ENCODE data around the gene IMPA2.

IMPA2 gene

DNA sequence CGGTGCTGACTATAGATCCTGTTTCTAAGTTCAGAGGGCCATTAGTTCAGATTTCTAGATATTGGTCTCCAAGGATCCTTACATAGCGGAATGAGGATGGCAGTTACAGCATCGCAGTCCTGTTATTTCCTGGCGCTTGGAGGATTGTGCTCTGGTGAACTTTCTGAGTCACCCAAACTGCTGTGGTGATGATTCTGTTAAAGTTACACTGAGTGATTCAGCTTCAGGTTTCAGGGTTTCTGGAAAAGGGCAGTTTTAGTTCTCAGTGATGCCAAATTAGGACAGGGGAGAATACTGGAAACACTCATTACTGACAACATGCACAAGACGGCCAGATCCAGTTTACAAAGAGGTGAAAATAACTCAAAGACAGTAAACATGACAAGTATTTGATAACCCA, 60.3 kb downstream of the IMPA2 start:
- TF ChIP-seq, protein P1, sequence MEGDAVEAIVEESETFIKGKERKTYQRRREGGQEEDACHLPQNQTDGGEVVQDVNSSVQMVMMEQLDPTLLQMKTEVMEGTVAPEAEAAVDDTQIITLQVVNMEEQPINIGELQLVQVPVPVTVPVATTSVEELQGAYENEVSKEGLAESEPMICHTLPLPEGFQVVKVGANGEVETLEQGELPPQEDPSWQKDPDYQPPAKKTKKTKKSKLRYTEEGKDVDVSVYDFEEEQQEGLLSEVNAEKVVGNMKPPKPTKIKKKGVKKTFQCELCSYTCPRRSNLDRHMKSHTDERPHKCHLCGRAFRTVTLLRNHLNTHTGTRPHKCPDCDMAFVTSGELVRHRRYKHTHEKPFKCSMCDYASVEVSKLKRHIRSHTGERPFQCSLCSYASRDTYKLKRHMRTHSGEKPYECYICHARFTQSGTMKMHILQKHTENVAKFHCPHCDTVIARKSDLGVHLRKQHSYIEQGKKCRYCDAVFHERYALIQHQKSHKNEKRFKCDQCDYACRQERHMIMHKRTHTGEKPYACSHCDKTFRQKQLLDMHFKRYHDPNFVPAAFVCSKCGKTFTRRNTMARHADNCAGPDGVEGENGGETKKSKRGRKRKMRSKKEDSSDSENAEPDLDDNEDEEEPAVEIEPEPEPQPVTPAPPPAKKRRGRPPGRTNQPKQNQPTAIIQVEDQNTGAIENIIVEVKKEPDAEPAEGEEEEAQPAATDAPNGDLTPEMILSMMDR (IDR thresholded peaks at IDR 0.05; ENCODE audit: control insufficient read depth, insufficient read depth, low read depth, low read length, missing control alignments) = no peak
- H3K4me3 ChIP-seq (ENCODE audit: control insufficient read depth, low read depth, low read length) = no peak overlapping the region
- DNase-seq (ENCODE audit: low read depth) = peak; percentile 73

DNA sequence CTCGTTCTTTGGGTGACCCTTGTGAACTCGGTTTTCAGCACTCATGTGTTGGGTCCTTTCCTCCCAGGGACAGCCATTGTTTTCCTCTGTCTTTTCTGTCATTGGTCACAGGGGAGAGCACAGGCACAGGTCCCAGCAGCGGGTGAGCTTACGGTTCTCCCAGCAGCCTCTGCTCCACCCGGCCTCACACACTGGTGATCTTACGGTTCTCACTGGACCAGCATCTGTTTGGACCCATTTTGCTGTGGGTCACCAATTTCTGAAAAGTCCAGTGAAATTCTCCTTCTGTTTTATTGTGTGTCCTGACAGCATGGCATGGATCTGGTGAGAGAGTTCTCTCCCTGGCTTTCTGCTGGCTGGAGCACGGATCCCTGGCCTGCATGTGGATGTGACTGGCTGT, 62.5 kb downstream of the IMPA2 start:
- TF ChIP-seq, protein P1 (IDR thresholded peaks at IDR 0.05; ENCODE audit: control insufficient read depth, insufficient read depth, low read depth, low read length, missing control alignments) = no peak
- no peak for DNase-seq (ENCODE audit: low read depth)
- H3K4me3 ChIP-seq (ENCODE audit: control insufficient read depth, low read depth, low read length) = no peak overlapping the region

DNA sequence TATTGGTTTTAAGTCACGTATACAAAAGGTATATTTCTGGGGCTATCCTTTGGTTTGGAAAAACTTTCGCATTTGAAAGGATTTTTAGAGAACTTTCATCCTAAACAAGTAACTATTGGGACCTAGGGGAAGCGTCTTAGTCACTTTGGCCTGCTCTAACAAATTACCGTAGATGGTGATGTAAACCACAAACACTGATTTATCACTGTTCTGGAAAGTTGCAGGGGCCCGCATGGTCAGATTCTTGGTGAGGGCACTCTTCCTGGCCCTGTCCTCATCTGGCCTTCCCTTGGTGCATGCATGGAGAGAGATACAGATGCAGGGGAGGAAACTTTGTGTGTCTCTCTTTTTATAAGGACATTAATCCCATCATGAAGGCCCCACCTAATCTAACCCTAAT, 63.3 kb downstream of the IMPA2 start:
- no peak overlapping the region for H3K4me3 ChIP-seq (ENCODE audit: control insufficient read depth, low read depth, low read length)
- no peak for DNase-seq (ENCODE audit: low read depth)
- TF ChIP-seq, protein P1 (IDR thresholded peaks at IDR 0.05; ENCODE audit: control insufficient read depth, insufficient read depth, low read depth, low read length, missing control alignments) = no peak

DNA sequence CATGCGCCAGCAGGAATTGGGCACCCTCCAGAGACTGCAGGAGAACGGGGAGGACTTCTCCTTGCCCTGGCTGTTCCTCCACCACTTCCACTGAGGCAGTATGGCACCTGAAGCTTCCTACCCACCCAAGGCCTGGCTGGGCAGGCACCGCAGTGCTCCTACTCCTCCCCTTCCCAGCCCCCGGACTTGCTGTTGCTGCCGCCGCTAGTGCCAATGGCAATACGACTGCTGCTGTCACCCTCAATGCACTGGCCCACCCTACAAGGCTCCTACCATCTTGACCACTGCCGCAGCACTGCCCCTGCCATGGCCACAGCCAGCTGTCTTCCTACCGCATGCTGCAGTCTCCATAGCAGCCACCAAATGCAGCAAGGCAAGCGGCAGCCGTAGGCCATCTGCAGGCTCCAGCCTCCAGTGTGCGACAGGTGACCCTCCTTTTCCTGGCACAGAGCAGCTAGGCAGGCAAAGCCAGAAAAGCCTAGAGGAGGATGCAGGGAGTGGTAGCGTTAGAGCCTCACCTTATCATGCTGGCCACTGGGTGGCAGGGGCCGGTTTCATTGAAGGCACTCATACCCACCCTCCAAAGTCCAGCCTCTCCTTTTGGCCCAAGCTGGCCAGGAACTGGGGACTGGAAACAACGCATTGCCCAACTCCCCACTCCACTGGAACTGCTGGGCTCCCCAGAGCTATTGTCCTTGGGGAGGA, 64.9 kb downstream of the IMPA2 start:
- TF ChIP-seq, protein P1 (IDR thresholded peaks at IDR 0.05; ENCODE audit: control insufficient read depth, insufficient read depth, low read depth, low read length, missing control alignments) = no peak
- no peak for DNase-seq (ENCODE audit: low read depth)
- H3K4me3 ChIP-seq (ENCODE audit: control insufficient read depth, low read depth, low read length) = no peak overlapping the region

DNA sequence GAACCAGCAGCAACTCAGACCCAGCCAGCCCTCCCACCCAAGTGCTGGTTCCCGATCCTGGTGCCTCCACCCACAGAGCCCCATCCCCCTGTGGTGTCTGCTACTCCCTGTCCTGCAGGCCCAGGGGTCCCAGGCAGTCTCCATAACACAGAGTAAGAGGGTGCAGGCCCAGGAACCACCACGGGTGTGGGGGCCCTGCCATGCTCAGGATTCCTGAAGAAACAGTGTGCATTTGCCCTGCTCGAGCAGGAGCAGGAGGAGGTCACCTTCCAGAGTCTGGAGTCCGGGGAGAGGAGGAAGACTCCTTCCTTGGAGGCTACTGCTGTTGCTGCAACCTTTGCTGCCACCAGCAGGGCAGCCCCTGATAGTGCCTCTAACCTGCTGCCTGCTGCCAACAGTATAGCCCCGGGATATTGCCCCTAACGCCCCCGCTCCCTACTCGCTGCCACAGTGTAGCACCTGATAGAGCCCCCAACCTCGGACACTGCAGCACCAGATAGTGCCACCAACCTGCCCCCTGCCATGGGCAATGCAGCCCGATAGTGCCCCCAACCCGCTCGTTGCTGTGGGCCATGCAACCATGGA, 65.5 kb downstream of the IMPA2 start:
- TF ChIP-seq, protein P1 (IDR thresholded peaks at IDR 0.05; ENCODE audit: control insufficient read depth, insufficient read depth, low read depth, low read length, missing control alignments) = no peak
- H3K4me3 ChIP-seq (ENCODE audit: control insufficient read depth, low read depth, low read length) = no peak overlapping the region
- DNase-seq (ENCODE audit: low read depth) = no peak

DNA sequence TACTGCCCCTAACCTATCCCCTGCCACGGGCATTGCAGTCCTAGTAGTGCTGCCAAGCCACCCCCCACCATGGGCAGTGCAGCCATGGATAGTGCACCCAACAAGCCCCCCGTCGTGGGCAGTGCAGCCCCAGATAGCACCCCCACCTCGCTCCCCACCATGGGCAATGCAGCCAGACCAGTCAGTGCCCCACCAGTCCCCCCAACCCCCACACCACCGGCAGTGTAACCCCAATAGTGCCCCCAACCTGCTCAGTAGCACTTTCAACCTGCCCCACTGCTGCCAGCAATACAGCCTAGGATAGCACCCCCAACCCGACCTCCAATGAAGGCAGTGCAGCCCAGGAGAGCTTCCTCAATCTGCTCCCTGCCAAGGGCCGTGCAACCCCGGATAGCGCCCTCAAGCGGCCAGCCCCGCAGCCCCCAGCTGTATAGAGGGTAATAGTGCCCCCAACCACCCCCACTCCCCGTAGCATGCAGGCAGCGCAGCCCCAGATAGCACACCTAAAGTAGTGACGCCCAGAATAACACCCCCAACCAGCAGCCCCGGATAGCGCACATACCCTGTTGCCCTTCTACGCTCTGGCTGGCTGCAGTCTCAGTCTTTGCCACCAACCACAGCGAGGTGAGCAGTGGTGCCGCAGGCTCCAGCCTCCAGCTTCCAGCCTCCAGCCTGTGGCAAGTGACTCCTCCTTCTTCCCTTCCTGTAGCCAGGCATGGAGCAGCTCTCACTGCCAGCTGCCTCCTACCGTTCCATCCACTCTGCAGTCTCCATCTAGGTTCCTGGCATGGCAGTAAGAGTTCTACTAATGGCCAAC, 66.9 kb downstream of the IMPA2 start:
- DNase-seq (ENCODE audit: low read depth) = no peak
- TF ChIP-seq, protein P1 (IDR thresholded peaks at IDR 0.05; ENCODE audit: control insufficient read depth, insufficient read depth, low read depth, low read length, missing control alignments) = no peak
- H3K4me3 ChIP-seq (ENCODE audit: control insufficient read depth, low read depth, low read length) = no peak overlapping the region
